GM21381 (cell line): ENCODE measurements around the gene INSL6.
"Not testable (repeated sequence)": the region's sequence is repeated elsewhere in the genome, so short reads cannot be mapped to it uniquely, and the experiment has no call there.

Experiments used
- ATAC-seq: cut with Tn5 transposase; IDR thresholded peaks from one replicate; pipeline ENCODE4 v1.9.1; 2021; ENCODE audit warnings: mild to moderate bottlenecking, moderate library complexity; ENCODE audit not compliant: unreplicated experiment

Gene INSL6, protein sequence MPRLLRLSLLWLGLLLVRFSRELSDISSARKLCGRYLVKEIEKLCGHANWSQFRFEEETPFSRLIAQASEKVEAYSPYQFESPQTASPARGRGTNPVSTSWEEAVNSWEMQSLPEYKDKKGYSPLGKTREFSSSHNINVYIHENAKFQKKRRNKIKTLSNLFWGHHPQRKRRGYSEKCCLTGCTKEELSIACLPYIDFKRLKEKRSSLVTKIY

DNA sequence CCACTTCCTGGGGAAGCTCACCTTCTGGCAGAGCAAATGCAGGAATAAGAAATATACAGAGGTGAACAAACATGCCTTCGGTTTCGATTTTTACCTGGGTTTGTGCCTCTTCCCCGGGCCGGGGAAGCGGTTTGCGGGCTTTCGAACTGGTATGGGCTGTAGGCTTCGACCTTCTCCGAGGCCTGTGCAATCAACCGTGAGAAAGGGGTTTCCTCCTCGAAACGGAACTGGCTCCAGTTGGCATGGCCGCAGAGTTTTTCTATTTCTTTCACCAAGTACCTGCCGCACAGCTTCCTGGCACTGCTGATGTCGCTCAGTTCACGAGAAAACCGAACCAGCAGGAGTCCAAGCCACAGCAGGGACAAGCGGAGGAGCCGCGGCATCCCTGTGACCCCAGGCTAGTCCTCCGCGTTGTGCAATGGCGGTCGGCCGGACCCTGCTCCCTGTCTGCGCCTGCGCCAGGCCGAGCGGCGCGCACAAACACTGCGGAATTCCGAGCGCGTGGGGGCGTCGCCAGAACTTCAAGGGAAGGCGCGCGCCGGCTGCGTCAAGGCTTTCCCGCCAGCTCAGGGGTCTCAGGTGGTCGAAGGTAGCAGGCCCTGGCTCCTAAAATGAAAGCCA is at the start of gene INSL6:
Gene INSL6, minus strand, starts transcription at position 420 of the 621 bp plus-strand sequence. Its CDS starts 37 bp downstream, at position 383.
- no peak for ATAC-seq

DNA sequence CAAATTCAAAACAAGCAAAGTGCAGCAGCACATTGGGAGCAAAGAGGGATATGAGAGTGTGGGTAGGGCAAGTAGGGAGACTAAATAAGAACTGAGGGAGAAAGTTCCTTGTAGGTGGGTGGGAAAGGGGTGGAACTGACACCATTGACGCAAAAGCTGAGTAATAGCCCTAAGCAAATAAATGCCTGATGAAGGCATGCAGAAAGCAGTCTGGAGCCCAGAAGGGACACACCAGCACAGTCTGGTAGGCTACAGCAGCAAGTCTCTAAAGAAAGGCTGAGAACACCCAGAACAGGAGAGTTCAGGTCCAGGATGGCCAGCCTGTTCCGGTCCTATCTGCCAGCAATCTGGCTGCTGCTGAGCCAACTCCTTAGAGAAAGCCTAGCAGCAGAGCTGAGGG is 45.8 kb upstream of the INSL6 start, which contains the start of gene INSL4:
Gene INSL4, plus strand, starts transcription at position 208 of the 400 bp plus-strand sequence. Its CDS starts 105 bp downstream, at position 313.
- ATAC-seq, result no peak

DNA sequence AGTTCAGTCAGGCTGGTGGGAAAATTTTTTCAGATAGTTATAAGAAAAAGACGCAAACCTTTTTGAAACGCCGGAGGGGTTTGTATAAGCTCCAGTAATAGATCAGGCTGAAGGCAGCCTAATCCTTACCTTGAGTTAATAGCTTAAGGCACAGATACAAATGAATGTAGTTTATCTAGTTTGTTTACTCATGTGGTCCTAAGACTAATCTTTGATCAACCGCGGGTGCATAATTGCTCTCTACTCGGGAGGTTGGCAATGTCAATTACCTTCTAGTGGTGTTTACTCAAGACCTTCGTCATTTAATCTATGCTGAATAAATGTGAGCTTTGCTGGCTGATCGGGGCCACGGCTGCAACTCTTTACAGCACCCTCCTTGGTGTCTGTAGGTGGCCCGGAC is 45.1 kb upstream of the INSL6 start:
- ATAC-seq, result no peak

DNA sequence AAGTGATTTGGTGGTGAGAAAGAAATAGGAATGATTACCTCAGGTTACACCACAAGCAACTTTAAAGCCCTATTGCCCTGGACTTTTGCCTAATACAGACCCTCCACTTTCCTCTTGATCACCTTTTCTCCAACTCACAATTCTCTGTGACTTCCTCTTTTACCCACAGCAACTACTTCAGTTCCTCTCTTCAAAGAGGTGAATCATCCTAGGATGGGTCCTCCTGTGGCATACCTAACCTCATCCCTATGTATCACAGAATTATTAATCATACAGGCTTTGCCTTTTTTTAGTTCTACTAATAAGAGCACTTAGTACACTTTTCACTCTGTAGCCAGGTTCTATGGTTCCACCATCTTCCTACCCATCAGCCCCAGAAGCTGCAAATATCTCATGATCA is 19.6 kb upstream of the INSL6 start:
- no peak for ATAC-seq

DNA sequence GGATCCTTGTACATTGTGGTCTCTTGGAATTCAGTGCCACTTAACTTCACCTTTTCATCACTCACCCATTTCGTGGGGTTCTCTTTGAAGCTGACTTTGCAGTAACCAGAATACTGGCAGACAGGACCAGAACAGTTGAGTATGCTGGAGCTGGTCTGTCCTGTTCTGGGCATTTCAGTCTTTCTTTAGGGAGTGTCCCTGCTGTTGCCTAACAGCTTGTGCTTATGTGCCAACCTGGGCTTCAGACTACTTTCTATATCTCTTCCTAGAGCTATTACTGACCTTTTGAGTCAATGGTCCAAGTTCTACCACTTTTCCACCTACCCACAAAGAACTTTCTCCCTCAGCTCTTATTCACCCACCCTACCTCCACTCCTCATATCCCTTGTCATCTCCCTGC is 10.0 kb upstream of the INSL6 start:
- no peak for ATAC-seq

DNA sequence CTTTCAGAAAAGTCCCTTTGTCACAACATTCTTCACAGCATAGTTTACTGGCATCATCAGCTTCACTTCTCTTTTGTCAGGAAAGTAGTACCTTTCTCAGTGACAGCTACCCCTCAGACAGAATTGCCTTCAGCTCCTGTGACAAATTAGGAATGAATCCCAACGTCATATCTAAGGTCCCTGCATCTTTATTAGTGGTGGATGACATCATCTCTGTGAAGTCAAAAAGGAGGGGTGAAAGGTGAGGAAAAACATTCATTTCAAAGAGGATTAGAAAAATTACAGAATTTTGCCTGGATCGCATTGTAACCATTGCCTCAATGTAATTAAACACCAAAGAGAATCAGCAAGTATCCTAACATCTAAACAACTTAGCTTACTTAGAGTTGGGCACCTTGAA is 7.9 kb upstream of the INSL6 start:
- ATAC-seq, result no peak

DNA sequence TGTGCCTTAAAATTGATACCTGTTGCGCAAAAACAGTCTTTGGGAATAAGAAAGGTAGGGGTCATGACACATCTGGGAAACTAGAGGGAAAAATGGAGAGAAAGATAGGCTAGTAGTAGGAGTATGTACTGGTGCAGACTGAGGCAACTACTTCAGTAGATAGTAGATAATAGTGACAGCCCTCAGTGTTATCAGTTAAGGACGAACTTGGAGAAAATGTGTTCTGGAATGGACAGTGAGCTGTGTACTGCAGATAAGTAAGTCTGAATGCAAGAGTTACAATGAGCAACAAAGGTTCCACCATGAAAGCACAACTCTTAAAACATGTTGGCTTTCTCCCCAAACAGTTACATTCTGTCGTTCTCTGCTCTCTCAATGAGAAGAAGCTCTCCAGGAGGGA is 6.5 kb upstream of the INSL6 start:
- no peak for ATAC-seq

DNA sequence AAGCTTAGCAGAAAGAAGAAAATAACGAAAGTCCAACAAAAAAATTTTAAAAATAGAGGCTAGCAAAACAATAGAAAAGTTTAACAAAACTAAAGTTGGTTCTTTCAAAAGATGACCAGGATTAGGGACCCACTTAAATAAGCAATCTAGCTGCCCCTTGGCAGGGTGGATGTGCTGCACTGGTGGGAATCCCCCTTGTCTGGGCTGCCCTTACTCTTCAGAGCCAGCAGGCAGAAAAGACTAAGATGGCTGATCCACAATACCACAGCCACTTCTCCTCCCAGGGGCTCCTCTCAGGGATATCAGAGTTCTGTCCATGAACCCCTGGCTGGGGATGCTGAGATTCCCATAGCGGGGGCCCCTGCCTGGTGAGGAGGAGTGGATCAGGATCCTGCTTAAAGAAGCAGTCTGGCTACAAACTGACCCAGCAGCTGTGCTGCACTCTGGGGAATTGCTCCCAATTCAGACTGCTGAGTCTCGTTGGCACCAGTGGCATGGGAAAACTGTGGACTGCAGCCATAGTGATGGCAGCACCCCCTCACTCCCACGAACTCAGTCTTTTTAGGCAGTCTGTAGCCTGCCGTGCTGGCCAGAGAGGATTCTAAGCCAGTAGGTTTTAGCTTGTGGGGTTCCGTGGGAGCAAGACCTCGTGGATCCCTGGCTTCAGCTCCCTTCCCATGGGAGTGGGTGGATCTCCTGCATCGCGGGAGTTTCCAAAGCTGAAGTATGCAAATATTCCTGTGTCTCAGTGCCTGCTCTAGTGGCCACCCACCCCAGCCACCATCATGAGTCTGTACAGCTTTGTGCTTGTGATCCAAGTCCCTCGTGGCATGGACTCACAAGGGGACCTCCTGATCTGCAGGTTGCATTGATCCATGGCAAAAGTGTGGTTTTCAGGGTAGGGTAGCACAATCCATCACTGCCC is 2.9 kb upstream of the INSL6 start:
- ATAC-seq, result no peak

DNA sequence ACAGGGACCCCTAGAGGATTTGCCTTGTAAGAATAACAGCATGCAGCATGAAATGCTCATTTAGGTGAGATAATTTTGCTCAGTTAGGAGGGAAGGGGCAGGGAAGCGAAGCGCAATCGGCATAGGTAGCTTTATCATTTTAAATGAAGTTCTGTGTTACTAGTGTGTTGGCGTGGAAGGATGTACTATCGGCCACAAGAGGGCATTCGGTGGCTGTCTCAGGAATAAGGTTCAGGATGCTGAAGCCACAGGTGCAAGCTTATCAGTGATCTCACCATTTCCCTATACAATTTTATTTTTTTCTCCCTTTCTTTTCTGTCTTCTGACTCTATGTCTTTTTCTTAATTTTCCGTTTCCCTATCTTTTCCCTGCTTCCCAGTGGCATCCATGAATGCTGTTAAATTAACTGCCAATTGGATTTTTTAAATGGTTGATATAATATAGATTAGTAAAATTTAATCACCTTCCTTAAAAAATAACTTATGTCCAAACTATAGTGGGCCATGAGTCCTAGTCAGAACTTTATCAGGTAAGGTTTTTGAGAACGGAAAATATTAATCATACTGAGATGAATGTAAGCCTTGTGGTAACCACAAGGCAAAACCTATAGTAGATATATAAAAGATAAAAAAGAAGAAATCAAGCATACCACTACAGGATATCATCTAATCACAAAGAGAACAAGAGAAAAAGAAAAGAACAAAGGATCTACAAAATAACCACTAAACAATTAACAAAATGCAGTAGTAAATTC is 1.2 kb upstream of the INSL6 start:
- no peak for ATAC-seq

DNA sequence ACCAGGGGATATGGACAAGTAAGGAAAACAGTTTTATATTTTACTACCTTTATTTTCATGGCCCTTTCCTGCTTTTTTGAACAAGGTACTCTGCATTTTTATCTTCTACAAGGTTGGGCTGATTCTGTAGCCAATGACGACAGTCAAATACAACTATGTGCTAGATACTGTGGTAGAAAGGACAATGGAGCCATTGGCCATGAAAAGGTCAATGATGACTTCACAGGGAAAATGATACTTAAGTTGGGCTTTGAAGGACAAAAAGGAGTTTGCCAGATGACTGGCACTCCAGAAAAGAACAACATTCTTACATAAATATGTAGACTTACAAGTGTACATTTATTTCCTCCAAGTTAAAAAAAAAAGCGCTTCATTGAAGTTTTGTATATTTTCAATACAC is 663 bp downstream of the INSL6 start:
- no peak for ATAC-seq

DNA sequence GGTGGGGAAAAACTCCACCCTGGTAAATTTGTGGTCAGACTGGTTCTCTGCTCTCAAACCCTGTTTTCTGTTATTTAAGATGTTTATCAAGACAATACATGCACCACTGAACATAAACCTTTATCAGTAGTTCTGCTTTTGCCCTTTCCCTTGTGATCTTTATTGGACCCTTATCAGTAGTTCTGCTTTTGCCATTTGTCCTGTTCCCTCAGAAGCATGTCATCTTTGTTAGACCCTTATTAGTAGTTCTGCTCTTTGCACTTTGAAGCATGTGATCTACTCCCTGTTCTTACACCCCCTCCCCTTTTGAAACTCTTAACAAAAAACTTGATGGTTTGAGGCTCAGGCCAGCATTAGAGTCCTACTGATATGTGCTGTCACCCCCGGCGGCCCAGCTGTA is 4.8 kb downstream of the INSL6 start:
- ATAC-seq, result not testable (repeated sequence)

DNA sequence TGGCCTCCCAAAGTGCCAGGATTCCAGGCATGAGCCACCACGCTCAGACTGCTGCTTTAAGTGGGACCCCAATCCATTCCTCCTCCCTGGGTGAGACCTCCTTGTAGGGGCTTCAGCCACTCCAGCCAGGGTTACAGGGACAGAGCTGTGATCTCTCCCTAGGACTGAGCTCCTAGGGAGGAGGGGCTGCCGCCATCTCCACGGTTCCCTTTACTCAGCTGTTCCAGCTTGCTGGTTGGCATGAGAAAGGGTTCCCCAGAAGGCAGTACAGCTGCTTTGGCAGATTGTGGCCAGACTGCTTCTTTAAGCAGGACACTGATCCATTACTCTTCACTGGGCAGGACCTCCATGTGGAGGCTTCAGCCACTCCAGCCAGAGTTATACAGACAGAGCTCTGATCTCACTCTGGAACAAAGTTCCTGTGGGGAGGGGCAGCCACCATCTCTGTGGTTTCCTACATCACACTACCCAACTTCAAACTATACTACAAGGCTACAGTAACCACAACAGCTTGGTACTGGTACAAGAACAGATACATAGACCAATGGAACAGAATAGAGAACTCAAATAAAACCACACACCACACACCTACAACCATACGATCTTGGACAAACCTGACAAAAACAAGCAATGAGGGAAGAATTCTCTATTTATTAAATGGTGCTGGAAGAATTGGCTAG is 7.2 kb downstream of the INSL6 start:
- no peak for ATAC-seq

DNA sequence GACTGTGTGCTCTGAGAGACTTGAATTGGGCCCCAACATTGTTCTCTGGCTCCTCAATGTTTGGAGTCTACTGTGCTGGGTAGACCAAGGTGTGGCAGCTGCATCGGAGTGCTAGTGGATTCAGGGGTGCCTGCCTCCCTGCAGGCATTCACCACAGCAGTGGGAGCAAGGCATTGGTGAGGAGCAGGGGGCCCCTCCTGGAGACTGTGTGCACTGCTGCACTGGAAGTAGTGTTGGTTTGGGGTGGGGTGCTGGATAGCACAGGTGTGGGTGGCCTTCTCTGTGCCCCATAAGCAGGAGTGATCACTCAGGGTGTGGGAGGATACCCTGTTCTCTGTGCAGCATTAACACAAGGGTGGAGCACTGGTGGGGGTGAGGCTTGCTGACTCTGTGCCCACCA is 39.2 kb downstream of the INSL6 start:
- ATAC-seq, result no peak

DNA sequence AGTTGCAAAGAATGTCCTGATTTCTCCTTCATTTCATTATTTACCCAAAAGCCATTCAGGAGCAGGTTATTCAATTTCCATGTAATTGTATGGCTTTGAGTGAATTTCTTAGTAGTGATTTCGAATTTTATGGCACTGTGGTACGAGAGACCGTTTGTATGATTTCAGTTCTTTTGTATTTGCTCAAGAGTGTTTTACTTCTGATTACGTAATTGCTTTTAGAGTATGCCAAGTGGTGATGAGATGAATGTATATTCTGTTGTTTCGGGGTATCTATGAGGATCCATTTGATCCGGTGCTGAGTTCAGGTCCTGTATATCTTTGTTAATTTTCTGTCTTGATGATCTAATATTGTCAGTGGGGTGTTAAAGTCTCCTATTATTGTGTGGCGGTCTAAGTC is 41.2 kb downstream of the INSL6 start:
- no peak for ATAC-seq

DNA sequence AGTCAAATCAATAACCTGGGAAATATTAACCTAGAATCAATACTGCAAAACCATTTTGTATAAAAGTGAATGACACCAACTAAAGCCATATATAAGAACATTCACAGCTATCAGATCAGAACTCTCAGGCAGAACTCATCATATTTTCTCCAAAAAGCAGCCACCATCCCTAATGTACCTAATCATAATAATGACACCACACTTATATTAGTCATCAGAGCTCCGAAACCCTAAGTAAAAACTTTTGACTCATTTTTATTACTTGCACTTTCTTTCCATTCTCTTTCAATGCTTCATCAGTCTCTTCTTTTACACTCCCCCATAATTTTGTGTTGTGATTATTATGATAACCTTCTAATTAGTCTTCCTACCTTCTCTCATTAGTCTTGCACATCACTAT is 45.3 kb downstream of the INSL6 start:
- ATAC-seq, result no peak

DNA sequence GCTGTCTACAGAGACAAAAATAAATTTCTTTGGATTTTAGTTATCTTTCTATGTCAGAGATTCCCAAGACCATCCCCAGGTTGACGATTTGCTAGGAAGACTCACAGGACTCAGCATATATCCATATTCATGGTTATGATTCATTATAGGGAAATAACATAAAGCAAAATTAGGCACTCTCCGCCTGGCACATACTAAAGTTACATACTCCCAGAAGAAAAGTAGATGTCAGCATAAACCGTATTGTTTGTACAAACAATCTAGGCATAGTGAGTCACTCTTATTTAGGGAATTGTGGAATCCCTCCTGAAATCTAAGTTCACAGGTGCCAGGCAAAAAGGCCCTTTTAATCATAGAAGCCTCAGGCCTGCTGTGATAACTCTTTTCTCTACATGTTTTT is 62.9 kb downstream of the INSL6 start:
- no peak for ATAC-seq

DNA sequence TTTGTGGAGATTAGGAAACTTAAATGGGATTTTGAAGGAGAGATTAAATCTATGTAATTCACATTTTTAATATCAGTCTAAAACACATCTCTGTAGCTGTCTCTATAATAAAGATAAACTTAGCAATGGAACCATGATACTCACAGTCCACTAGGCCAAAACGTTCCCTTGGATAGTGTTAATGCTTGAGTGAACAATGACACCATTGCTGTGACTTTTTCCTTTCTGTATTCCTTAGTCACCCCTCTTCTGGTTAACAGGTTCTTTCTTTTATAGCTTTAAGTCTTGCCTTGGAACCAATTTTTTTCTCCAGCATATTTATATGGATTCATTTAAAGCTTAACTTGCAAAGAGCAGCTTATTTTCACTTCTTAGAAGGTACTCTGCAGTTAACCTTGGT is 63.3 kb downstream of the INSL6 start:
- ATAC-seq, result no peak

DNA sequence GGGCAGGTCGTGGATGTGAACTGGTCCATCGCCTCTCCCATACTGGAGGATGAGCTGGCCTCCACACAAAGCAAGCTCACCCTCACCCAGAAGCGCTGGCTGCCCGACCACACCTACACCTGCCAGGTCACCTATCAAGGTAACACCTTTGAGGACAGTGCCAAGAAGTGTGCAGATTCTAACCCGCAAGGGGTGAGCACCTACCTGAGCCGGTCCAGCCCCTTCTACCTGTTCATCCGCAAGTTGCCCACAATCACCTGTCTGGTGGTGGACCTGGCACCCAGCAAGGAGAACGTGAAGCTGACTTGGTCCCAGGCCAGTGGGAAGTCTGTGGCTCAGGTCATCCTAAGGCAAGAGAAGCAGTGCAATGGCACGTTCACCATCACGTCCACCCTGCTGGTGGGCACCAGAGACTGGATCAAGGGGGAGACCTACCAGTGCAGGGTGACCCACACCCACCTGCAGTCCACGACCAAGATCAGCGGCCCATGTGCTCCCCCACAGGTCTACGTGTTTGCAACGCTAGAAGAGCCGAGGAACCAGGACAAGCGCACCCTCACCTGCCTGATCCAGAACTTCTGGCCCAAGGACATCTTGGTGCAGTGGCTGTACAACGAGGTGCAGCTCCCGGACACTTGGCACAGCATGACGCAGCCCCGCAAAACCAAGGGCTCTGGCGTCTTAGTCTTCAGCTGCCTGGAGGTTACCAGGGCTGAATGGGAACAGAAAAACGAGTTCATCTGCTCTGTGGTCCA is 71.3 kb downstream of the INSL6 start:
- ATAC-seq, result no peak
